PFSK-1 (cell line): ENCODE data around the gene PPM1K.

ENCODE experiments used
- FOXP2 ChIP-seq: optimal IDR thresholded peaks from 2 replicates; pipeline ENCODE3; 2011; ENCODE audit warnings: borderline replicate concordance, control low read depth, inconsistent platforms; ENCODE audit not compliant: insufficient read depth; ENCODE audit errors: extremely low read length, extremely low read depth
- POLR2AphosphoS5 ChIP-seq: IDR thresholded peaks from 2 replicates; pipeline ENCODE4 v1.6.1; 2012; ENCODE audit warnings: low read depth, mild to moderate bottlenecking, control low read depth, low read length, moderate library complexity
- REST ChIP-seq, 2 experiments: IDR thresholded peaks; 2 replicates each; pipeline versions ENCODE4 v1.6.1 to v1.8.0; 2011 to 2012; ENCODE audit warnings: low read depth in 2 of 2, low read length in 2 of 2, control low read depth in 1 of 2, inconsistent platforms in 1 of 2, mild to moderate bottlenecking in 1 of 2, moderate library complexity in 1 of 2; ENCODE audit not compliant: insufficient read depth in 1 of 2
- SIN3A ChIP-seq: IDR thresholded peaks from 2 replicates; pipeline ENCODE4 v1.6.1; 2012; ENCODE audit warnings: mild to moderate bottlenecking, low read length, moderate library complexity, borderline replicate concordance; ENCODE audit not compliant: insufficient read depth
- TAF1 ChIP-seq: IDR thresholded peaks from 2 replicates; pipeline ENCODE4 v1.6.1; 2012; ENCODE audit warnings: low read length, control low read depth, borderline replicate concordance; ENCODE audit not compliant: insufficient read depth

The PPM1K gene

DNA sequence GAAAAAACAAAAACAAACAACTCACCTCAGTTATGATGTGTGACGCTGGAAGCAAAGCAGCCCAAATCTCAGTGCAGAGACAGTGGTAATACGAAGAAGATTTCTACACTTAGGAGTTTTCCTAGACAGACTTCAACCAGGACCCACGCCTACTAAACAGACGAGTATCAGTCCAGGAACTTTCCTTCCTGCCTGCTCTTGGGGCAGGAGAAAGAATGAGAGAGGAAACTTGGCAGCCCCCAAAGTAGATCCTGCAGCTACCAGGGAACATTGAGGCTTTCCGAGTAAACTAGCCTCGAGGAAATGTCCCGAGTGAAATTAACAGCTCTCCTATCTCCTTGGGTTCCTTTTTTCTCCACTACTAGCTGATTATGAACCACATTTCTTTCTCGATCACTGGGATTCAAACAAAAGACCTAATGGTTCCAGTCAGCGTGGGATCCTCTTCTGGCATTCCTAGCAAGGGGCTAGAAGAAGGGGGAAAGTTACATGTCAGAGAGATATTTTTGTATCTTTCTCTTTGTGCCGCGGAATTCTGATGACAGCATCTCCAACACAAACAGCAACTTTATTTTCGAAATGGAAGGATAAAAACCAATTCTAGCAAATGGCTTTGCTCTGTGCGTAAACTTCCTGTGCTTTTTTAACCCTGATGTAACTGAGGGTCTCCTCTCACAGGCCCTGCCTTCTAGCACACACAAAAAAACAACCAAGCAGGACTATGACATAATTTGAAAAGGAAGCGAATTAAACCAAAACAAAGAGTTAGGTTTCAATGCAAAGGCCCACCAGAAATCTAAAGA, 53.2 kb downstream of the PPM1K start:
- TF ChIP-seq FOXP2 (no peak), SIN3A (no peak), POLR2AphosphoS5 (no peak), REST (IDR thresholded peaks at IDR 0.05; ENCODE audit: insufficient read depth in 1 of 2, low read depth in 2 of 2, low read length in 2 of 2) (no peak), TAF1 (no peak)

- TF ChIP-seq FOXP2, result no peak
- no peak for TF ChIP-seq POLR2AphosphoS5
- TF ChIP-seq SIN3A, result no peak
- TF ChIP-seq REST (IDR thresholded peaks at IDR 0.05; ENCODE audit: insufficient read depth in 1 of 2, low read depth in 2 of 2, low read length in 2 of 2), result no peak
- TF ChIP-seq TAF1, result no peak
Measured at GRCh38 chr4:88230461-88230891, 53.9 kb downstream of the PPM1K start.

DNA sequence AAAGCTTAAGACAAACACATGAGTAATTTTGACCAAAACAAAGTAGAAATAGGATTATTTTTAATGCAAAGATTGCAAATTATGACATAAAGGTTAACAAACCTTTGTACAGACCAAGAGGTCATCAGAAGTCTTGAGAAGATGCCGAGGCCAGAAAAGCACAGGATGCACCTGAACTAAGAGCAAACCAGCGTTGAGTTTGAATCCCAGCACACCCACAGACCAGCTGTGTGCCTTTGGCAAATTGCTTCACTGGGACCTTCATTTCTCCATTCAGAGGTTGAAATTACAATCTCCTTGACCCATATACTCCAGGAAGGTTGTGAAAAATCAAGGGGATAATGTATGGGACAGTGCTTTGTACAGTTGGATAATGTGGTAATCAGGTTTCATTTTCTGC, 56.6 kb downstream of the PPM1K start:
- TF ChIP-seq FOXP2 (no peak), SIN3A (no peak), TAF1 (no peak), REST (IDR thresholded peaks at IDR 0.05; ENCODE audit: insufficient read depth in 1 of 2, low read depth in 2 of 2, low read length in 2 of 2) (no peak), POLR2AphosphoS5 (no peak)

DNA sequence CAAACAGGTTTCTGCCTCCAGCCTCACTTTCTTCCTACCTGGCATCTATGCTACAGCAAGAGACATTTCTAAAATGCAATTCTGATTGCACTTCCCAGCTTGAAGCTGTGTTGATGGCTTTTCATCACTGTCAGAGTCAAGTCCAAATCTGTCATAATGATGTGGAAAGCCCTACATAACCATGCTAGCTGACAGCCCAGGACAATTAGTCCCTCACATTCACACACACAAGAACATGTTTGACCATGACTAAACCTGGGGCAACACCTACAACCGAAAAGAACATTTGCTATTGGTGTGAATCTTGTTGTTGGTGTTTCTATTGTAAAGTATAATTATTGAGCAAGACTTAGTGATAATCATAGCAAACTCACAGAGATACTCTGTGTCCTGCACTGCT, 58.2 kb downstream of the PPM1K start:
- TF ChIP-seq POLR2AphosphoS5, result no peak
- TF ChIP-seq SIN3A, result no peak
- TF ChIP-seq FOXP2, result no peak
- TF ChIP-seq REST (IDR thresholded peaks at IDR 0.05; ENCODE audit: insufficient read depth in 1 of 2, low read depth in 2 of 2, low read length in 2 of 2), result no peak
- no peak for TF ChIP-seq TAF1
